Stomach (tissue), 4 donors: ENCODE measurements around the gene SLF1.

Source experiments
- CTCF ChIP-seq, 7 experiments: fragments of 450-650 bp in 4 of 7; fragments of 200-600 bp in 3 of 7; sonication (generic) in 3 of 7; IDR thresholded peaks; one replicate each; pipeline ENCODE4 v1.5.1; 2016 to 2019; ENCODE audit warnings: antibody characterized with exemption in 7 of 7, control low read depth in 2 of 7, mild to moderate bottlenecking in 1 of 7
- EP300 ChIP-seq: sonication (generic); formaldehyde crosslinking; IDR thresholded peaks from one replicate; pipeline ENCODE4 v1.6.1; 2017; ENCODE audit warnings: antibody characterized with exemption
- POLR2A ChIP-seq, 4 donors: fragments of 450-650 bp; IDR thresholded peaks; one replicate each; pipeline ENCODE4 v1.6.1; 2016; ENCODE audit warnings: antibody characterized with exemption in 4 of 4, control low read depth in 2 of 4, mild to moderate bottlenecking in 1 of 4, moderate library complexity in 1 of 4

DNA sequence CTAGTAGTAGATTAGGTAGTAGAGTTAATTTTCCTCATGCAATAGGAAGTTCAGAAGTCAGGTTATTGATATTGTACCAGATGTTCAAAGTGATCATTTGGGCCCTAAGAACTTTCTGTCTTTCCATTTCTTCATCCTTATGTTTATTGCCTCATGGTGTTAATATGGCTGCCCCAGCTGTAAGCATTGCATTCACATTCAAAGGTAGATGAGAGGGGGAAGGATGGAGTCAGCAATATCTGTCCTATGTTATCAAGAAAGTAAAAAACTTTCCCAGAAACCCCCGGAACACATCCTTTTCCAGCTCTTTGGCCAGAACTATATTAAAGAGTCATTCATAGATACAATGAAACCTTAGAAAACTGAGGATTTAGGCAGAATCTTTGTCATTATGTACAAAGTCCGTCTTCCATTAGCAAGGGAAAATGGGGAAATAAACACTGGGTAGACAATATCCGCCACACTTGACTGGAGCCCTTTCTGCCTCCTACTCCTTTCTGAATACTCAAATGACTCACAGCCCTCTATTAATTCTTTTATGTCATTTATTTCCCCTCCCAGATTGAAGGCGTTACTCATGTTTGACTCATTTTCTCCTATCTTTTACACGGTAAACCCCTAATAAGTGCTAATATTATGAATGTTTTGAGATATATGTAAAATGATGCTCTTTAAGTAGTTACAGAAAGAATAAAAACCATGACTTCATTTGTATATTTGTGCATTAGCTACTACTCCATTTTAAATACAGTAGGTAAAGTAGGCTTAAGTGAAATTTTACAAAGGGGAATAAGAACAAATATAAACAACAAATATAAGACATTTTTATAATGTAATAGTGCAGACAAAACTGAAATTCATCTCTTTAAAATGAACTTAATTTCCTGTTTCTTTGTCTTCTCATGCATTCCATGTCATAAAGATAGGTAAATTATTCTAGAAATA lies 127.6 kb downstream of the SLF1 start:
- TF ChIP-seq CTCF (IDR thresholded peaks at IDR 0.05) (no peak), EP300 (no peak), POLR2A (IDR thresholded peaks at IDR 0.05) (no peak)
